Renal cortical epithelial cell (primary cell): Measurements from ENCODE around the gene STXBP6. TPM values are rescaled to one million over a fixed set of nuclear protein-coding genes. Genes with fewer than 3 reads are reported as not detected.
"Not testable (repeated sequence)": the region's sequence is repeated elsewhere in the genome, so short reads cannot be mapped to it uniquely, and the experiment has no call there.

Experiments
- DNase-seq: peaks from one replicate; pipeline ENCODE4 v3.0.0-alpha.2; 2011; ENCODE audit warnings: low read depth
- total RNA-seq: library from RNA; depleted of rRNA; stranded (reverse); fragments of >200 nt; gene quantifications from 2 replicates; pipeline ENCODE4 v1.2.3, GENCODE V29; 2014

The STXBP6 gene
- total RNA-seq, 1 donor from 2014 or later = 0.50 TPM

DNA sequence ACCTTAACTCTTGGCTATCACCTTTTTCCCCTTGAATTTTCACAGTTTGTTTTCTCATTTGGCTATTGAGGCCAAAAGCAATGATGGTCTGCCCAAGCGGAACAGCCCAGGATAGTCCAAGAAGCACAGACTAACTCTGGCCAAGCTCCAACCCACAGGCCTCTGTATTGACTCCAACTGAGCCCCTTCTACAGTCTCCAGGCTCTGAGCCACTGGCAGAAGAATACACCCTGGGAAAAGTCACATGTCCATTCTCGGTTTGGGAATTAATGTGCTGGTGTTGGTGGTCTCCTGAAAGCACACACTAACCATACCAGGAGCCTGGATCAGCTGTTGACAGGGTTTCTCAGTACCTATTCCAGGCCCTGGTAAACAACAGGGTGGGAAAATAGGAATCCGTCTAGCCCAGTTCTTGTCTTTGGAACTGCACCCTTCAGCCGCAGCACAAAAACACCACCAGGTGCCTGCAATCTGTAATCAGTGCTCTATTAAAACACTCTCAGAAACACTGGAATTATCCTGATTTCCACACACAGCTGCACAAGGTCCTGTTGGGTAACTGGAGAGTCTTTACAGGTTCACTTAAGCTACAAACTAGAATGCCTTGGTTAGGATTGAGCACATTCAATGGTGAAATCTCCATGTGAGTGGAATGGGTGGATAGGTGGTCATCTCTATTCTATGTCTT, 63.6 kb downstream of the STXBP6 start:
- DNase-seq = peak; percentile 53

DNA sequence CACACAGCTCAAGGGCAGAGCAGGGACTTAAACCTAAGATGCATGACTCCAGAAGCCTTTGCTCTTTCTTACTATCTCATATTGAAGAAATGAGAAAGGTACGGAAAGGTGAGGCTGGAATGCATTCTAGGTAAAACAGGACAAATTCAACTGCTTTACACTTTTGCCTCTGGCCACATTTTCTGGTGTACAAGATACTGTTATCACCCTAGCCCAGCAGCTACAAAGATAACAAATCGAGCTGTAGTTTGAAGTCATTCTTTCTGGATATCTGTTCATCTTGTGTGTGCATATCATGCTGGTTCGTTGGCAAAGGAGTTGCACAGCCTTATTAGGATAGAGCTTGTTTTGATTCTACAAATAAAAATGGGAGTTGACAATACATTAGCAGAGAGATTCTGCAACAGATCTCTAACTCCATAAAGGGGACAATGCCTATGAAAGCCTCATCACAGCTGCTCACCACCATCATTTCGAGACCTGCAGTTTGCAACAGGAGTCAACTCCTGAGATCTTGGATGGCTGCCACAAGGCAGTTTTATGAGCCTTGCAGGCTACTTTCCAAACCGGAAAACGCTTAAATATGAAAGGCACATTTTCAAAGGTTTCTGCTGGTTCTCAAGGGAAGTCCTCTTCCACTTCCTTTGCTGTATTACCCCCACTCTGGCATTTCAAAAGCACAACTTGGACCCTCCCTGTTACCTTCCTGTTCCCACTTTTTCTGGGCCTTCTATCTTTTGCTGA, 64.9 kb downstream of the STXBP6 start:
- peak; percentile 48 for DNase-seq

GRCh38 chr14:24982472-24983155, 67.3 kb downstream of the STXBP6 start:
- DNase-seq = peak; percentile 56

DNA sequence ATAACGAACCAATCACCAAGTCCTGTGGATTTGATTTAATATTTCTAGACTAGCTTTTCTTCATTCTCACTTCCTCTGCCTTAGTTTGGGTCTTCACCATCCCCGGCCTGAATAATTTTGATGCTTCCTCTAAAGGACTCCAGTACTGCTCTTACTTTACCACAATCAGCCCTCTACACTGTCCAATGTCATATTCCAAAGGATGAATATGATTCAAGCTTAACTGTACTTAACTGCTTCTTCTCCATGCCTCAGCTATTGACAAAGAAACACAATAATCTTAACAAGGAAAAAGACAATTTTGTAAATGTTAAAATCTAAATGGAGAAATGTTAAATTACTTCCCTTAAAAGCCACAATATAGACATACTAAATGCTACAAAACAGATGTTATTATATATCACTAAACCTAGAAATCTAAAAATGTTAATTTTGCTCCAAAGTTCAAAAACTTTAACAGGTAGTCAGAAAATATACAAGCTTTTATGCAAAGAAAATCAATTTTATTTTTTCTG, 70.2 kb downstream of the STXBP6 start:
- DNase-seq = no peak

DNA sequence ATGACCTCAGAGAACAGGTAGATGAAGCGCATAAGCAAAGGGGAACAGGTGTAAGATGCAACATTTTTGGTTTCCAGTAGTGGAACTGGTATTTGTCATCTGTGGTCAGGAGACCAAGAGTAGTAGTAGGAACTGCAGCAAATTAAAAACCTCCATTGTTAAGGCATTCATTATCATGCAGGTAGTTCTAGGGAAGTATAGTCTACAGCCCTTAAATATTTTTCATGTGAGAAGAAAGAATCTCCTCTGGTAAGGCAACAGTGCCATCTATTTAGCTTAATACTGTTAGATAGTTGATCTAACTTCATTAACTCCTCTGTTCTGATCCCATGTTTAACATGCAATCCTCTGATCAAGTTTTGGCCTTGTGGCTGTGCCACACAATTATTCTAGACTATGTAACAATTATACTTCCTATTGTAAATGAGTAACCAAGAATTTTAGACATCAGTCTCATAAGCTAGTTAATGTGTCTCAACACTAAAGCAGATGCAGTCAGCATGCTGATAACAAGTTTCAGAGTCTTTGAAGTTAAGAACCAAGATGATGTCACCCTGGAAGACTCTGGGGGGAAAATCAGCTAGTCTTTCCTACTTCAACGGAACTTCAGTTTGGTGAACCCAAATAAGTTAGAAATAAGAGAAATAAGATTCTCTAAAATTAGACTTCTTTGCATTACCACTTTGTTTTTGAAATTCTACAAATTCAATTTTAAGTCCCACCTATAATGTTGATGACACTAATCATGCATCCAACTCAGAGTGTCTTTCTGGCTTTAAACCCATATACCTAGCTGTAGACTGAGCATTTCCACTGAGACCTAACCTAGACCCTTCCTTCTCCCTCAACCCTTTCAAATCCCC, 70.9 kb downstream of the STXBP6 start:
- peak; percentile 76 for DNase-seq

DNA sequence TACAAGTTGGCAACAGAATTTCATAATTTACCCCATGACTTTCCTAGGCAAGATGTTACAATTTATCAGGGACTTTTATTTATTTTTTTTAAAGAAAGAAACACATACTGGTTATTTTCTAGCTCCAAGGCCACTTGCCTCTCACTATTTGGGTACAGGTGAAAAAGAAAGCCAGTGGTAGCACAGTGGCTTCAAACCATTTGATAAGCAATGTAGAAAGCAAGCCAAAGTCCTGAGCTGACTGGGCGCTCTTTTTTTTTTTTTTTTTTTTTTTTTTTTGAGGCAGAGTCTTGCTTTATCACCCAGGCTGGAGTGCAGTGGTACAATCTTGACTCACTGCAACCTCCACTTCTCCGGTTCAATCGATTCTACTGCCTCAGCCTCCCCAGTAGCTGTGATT, 73.3 kb downstream of the STXBP6 start:
- no peak for DNase-seq

DNA sequence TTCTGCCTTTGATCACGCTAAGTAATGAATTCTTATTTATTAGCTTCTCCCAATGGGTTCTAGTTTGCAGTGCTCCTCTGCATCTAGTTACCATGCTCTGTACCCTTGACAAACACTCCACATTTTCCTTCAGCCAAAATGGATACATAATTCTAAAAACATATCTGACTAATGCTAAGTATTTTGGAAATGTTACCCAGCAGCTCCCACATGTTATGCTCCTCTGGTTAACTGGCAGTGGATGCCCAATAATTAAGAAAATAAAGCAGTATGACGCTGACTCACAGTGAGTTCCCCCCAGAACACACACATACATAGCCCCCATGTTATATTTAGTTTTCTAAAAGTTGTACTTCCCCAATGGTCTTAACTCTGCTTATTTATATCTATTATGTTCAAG, 74.6 kb downstream of the STXBP6 start:
- no peak for DNase-seq

GRCh38 chr14:24974591-24975374, 75.2 kb downstream of the STXBP6 start:
- DNase-seq = no peak

- DNase-seq = no peak
Measured at GRCh38 chr14:24972844-24973243, 77.1 kb downstream of the STXBP6 start.

GRCh38 chr14:24971255-24971654, 78.7 kb downstream of the STXBP6 start:
- DNase-seq = no peak

DNA sequence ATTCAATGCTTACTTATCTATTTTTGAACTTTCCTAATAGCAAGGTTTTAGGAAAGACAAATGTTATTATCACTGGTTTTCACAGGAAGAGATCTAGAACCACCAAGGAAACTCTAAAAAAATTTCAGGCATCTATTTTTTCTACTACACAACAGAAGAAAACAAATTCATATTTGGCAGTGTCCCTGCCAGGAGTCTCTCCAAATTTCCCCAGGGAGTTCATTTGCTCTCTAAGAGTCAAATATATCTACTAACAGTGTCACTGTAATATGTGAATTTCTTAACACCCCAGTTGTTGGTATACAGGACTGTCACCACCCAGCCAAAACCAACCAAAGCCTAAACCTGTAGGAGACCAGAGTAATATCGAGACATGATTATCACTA, 83.4 kb downstream of the STXBP6 start:
- no peak for DNase-seq

DNA sequence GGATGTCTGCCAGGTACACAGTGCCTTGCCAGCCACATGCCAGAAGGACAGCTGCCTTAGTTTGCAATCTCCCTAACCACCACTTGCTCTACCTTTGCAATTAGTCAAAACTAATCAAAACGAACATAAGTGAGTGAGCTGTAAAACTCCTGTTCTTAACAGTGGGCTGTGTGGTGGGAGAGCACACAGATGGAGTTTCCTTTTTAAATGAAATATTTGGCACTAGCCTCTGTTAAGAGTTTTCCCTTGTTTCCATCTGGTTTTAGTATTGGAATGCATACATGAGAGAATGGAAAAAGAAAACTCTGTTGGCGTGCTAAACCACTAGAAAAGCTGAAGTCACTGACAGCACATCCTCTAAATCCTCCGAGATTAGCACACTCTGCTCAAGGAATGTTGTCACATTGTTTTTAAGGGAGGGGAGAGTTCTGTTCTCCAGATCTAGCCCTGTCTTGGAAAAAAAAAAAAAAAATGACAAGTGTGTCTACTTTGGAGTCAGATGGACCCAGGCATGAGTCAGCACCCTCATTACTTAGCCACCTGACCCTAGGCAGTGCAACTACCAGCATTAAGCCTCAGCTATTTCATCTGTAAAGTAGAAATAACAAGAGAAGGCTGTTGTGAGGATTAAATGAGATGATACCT, 83.9 kb downstream of the STXBP6 start:
- DNase-seq = peak; percentile 74

- no peak for DNase-seq
Measured at GRCh38 chr14:24965578-24965933, 84.4 kb downstream of the STXBP6 start.

GRCh38 chr14:24964591-24964990, 85.4 kb downstream of the STXBP6 start:
- DNase-seq = no peak

GRCh38 chr14:24964048-24964447, 85.9 kb downstream of the STXBP6 start:
- DNase-seq = no peak

DNA sequence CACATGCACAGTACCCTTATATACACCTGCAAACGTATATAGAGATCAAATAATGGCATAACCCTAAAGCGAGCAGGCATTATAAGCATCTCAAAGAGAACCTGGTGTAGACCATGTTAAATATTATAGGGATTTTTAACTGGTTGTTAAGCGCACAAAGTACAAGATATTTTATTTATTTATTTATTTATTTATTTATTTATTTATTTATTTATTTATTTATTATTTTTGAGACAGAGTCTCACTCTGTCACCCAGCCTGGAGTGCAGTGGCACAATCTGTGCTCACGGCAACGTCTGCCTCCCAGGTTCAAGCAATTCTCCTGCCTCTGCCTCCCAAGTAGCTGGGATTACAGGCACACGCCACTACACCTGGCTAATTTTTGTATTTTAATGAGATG, 87.8 kb downstream of the STXBP6 start:
- DNase-seq = not testable (repeated sequence)

DNA sequence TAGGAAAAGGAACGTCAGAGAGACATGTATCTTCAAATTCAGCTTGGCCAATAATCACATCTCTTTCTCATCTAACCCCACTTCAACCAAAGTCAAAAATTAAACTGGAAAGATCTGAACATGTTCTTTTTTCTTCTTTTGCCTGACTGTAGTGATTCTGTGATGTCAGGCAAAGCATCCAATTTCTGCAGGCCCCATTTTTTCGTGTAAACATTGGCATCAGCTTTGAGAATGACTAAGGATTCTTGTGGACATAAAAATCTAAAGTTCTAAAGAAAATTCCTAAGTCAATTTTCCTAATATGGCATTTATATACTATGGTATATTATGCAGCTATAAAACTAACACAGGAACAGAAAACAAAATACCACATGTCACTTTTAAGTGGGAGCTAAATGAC, 89.1 kb downstream of the STXBP6 start:
- no peak for DNase-seq

GRCh38 chr14:24959791-24960331, 90.1 kb downstream of the STXBP6 start:
- no peak for DNase-seq

DNA sequence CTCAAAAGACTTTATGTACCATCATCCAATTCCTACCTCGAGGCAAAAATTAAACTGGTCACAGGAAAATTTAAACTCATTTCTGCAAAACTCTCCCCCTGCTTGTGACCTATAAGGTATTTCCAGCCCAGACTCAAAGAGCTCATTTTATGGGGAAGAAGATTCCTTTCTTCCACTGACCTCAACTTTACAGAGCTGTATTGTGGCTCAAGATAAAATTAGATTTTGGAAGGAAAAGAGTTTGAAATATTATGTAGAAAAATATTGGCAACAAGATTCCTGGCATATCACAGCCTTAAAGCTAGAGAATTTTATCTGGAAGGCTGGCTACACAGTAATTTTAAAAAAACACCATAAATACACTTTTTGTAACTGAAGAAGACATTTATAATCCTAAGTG, 91.7 kb downstream of the STXBP6 start:
- no peak for DNase-seq

- DNase-seq = no peak
Measured at GRCh38 chr14:24957814-24958213, 92.1 kb downstream of the STXBP6 start.
